ENCODE measurements around the gene SPRED1.

SPRED1 gene

GRCh38 chr15:38217788-38218609 lies 34.6 kb upstream of the SPRED1 start:
- Histone ChIP-seq H3K27ac (replicated peaks) (no peak overlapping the region), H3K27me3 (ENCODE audit: insufficient read depth, poor library complexity, severe bottlenecking) (no peaks in the 10 kb centered on the region), H3K4me3 (replicated peaks; ENCODE audit: insufficient read depth, low read length) (no peak overlapping the region)
- no peak for DNase-seq (ENCODE audit: low read depth in 1 of 2, low spot score in 1 of 2)
- no peak for TF ChIP-seq SPI1 (IDR thresholded peaks at IDR 0.05; ENCODE audit: borderline replicate concordance, low read depth)
- TF ChIP-seq POLR2AphosphoS5 (IDR thresholded peaks at IDR 0.05; ENCODE audit: low read depth), result no peak
- TF ChIP-seq REST (IDR thresholded peaks at IDR 0.05; ENCODE audit: insufficient replicate concordance, low read depth), result no peak
- TF ChIP-seq CTCF (IDR thresholded peaks at IDR 0.05; ENCODE audit: insufficient read depth, low read length), result no peak
- no peak for TF ChIP-seq GABPA (IDR thresholded peaks at IDR 0.05; ENCODE audit: low read depth)

- H3K27me3 ChIP-seq (ENCODE audit: insufficient read depth, poor library complexity, severe bottlenecking), result no peaks in the 10 kb centered on the region
- H3K27ac ChIP-seq (replicated peaks), result no peak overlapping the region
- no peak overlapping the region for H3K4me3 ChIP-seq (replicated peaks; ENCODE audit: insufficient read depth, low read length)
- no peak for DNase-seq (ENCODE audit: low read depth in 1 of 2, low spot score in 1 of 2)
- TF ChIP-seq REST (IDR thresholded peaks at IDR 0.05; ENCODE audit: insufficient replicate concordance, low read depth) (no peak), SPI1 (IDR thresholded peaks at IDR 0.05; ENCODE audit: borderline replicate concordance, low read depth) (no peak), GABPA (IDR thresholded peaks at IDR 0.05; ENCODE audit: low read depth) (no peak), CTCF (IDR thresholded peaks at IDR 0.05; ENCODE audit: insufficient read depth, low read length) (no peak), POLR2AphosphoS5 (IDR thresholded peaks at IDR 0.05; ENCODE audit: low read depth) (no peak)
Observed at GRCh38 chr15:38220606-38221273, 31.9 kb upstream of the SPRED1 start.

DNA sequence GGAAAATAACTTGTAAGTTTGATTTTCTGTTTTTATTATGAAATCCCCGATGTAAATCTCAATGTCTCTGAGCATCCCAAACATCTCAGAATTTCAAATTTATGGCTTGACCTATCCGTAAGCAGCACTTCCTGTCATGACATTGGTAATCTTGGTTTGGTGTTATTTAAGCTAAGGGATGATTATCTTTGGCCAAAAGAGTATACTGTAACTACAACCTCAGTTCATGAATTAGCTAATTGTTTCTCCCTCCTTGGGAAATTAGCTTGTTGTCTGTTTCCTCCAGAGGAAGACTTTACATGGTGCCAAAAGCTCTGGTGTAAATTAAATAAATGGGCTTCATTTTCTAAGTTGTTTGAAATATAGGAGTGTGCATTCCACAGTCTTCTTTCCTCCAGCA lies 28.1 kb upstream of the SPRED1 start:
- no peak for DNase-seq (ENCODE audit: low read depth in 1 of 2, low spot score in 1 of 2)
- TF ChIP-seq CTCF (IDR thresholded peaks at IDR 0.05; ENCODE audit: insufficient read depth, low read length), result no peak
- TF ChIP-seq POLR2AphosphoS5 (IDR thresholded peaks at IDR 0.05; ENCODE audit: low read depth), result no peak
- Histone ChIP-seq H3K27ac (replicated peaks) (no peak overlapping the region), H3K4me3 (replicated peaks; ENCODE audit: insufficient read depth, low read length) (no peak overlapping the region), H3K27me3 (ENCODE audit: insufficient read depth, poor library complexity, severe bottlenecking) (no peaks in the 10 kb centered on the region)

Data from HL-60 (cell line).